Measurements from ENCODE around the gene NWD2.
"Not testable (repeated sequence)": the region's sequence is repeated elsewhere in the genome, so short reads cannot be mapped to it uniquely, and the experiment has no call there.

NWD2 gene

DNA sequence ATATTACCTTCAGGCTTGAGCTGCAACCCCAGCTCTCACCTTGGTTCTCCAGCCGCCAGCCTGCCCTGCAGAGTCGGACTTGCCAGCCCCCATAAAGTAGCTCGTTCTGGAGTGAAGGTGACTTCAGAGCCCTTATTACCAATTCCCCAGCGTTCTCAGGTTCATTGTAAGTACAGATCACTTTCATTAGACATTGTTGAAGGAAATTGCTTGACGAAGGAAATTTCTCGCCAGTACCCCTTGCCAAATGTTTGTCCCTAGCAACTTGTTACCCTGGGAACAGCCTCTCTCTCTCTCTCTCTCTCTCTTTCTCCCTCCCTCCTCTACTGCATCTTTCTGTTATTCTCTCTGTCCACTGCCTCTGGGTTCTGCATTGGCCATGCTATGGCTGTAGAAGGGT is 153.0 kb downstream of the NWD2 start:
- no peak for DNase-seq (ENCODE audit: low read depth)

DNA sequence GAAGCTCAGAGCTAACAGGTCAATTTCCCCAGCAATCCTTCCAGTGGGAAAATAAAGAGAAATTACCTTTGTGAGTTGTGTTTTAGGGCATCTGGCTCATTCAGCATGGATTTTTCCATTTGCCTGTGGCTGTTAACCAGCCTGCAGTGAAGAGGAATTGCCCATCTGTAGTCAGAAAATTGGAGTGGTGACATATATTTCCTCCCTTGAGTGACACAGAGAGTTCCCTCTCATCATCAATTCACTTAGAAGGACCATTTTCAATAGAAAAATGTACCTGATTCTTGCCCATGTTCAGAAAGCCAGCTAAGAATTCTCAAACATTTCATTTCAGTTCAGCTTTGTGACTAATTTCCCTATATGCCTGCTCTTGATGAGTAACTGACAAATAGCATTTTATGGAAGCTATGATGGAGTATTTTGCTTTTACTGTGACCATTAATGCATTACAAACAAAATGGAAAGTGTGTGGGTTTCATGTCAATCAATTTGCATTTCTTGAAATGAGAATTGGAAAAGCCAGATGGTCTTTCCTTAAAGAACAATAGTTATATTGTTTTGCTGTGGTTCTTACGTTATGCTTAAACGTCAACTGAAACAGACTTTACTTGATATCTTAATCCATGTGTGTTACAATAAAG is 155.8 kb downstream of the NWD2 start:
- DNase-seq (ENCODE audit: low read depth), result no peak

DNA sequence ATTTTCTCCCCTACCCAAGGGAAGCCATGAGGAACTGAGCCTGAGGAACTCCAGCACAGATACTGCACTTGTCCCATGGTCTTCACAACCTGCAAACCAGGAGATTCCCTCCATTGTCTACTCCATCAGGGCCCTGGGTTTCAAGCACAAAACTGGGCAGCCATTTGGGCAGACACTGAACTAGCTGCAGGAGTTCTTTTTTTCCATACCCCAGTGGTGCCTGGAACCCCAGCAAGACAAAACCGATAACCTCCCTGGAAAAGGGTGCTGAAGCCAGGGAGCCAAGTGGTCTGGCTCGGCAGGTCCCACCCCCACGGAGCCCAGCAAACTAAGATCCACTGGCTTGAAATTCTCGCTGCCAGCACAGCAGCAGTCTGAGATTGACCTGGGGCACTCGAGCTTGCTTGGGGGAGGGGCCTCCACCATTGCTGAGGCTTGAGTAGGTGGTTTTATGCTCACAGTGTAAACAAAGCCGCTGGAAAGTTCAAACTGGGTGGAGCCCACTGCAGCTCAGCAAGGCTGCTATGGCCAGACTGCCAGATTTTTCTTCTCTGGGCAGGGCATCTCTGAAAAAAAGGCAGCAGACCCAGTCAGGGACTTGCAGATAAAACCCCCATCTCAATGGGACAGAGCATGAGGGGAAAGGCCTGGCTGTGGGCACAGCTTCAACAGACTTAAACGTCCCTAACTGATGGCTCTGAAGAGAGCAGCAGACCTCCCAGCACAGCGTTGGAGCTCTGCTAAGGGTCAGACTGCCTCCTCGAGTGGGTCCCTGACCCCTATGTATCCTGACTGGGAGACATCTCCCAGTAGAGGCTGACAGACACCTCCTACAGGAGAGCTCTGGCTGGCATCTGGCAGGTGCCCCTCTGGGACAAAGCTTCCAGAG is 163.6 kb downstream of the NWD2 start:
- not testable (repeated sequence) for DNase-seq (ENCODE audit: low read depth)

DNA sequence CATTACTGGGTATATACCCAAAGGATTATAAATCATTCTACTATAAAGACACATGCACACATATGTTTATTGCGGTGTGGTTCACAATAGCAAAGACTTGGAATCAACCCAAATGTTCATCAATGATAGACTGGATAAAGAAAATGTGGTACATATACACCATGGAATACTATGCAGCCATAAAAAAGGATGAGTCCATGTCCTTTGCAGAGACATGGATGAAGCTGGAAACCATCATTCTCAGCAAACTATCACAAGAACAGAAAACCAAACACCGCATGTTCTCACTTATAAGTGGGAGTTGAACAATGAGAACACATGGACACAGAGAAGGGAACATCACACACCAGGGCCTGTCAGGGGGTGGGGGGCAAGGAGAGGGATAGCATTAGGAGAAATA is 169.1 kb downstream of the NWD2 start:
- DNase-seq (ENCODE audit: low read depth), result not testable (repeated sequence)

GRCh38 chr4:37415845-37416369 is 171.4 kb downstream of the NWD2 start:
- DNase-seq (ENCODE audit: low read depth), result no peak

DNA sequence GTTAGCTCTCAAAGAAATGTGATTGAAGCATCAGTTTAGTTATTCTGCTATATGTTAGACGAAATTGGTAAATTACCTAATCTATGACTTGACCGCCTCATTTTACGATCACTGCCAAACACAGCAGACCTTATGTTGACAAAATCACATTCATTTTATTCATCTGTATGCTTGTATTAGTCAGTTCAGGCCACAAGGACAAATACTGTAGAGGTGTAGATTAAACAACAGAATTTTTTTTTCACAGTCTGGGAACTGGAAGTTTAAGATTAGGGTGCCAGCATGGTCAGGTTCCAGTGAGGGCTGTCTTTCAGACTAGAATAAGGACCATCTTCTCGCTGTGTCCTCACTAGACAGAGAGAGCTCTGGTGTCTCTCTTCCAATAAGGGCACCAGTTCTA is 177.1 kb downstream of the NWD2 start:
- DNase-seq (ENCODE audit: low read depth), result no peak

DNA sequence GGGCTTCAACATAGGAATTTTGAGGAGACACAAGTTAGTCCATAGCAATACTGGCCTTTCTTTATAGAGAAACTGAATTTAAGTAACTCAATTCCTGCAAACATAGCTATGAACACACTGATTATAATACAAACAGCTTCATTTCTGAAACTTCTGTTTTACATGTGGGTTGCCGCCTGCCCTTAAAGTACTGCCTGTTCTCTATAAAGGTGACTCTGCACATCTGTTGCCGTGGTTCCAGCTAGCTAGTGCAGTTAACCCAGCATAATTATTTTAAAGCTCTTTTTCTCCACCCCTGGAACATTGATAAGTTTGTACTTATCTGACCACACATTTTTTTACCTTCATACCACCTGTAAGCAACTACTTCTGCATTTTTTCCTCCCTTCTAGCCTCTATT is 177.6 kb downstream of the NWD2 start:
- no peak for DNase-seq (ENCODE audit: low read depth)

GRCh38 chr4:37422638-37423037 is 178.1 kb downstream of the NWD2 start:
- no peak for DNase-seq (ENCODE audit: low read depth)

- DNase-seq (ENCODE audit: low read depth), result no peak
These were observed 178.8 kb downstream of the NWD2 start for GRCh38 chr4:37423310-37423709.

DNA sequence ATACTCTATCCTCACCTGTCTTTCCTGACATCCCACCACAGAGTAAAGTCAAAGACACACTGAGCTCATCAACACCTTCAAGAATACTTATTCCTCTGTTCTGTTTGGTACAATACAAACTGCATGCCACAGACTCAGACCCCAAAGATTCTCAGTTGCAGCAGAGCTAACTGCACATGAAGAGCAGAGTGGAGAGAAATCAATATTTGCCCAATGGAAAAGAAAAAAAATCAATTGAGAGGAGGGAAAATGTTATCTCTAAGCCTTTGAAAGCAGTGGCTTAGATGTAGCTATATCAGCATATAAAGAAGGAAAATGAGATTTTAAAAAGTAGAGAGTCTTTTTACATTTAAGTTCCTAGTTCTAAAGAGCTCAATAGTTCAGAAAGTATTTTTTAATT is 180.2 kb downstream of the NWD2 start:
- no peak for DNase-seq (ENCODE audit: low read depth)

DNA sequence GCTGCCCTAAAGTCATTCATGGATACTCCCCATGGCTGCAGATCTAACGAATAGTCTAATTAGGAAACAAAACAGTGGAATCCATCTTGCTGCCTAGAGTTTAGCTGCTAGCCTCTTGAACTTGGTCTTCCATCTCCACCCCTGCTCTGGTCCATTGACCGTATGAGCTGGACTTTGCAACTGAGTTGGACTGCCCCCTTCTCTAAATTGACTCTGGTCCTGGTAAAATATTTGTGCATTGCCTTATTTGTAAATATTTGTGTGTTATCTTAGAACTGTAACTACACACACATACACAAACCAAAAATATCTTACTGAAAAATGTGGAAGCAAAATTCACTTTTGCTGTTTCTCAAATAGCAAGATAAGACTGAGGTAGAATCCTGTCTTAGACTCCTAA is 181.3 kb downstream of the NWD2 start:
- no peak for DNase-seq (ENCODE audit: low read depth)

DNA sequence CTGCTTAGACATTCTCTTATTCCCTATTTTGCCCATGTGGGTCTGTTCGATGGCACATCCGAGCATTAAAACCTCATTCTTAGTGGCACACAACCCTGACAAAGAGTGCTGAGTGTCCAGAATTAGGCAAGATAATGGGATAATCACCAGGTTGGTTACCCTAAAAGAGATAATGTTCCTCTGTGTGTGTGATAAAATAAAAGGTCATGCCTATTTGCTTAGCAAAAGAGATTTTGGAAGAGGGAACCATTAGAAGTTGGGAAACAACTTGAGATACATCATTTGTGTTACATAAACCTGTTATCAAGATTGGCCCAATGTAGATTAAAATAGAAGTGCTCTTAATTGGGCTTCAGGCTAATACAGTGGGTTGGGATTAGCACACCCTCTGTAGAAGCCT is 182.7 kb downstream of the NWD2 start:
- DNase-seq (ENCODE audit: low read depth), result no peak

GRCh38 chr4:37429906-37430305 is 185.4 kb downstream of the NWD2 start:
- no peak for DNase-seq (ENCODE audit: low read depth)

DNA sequence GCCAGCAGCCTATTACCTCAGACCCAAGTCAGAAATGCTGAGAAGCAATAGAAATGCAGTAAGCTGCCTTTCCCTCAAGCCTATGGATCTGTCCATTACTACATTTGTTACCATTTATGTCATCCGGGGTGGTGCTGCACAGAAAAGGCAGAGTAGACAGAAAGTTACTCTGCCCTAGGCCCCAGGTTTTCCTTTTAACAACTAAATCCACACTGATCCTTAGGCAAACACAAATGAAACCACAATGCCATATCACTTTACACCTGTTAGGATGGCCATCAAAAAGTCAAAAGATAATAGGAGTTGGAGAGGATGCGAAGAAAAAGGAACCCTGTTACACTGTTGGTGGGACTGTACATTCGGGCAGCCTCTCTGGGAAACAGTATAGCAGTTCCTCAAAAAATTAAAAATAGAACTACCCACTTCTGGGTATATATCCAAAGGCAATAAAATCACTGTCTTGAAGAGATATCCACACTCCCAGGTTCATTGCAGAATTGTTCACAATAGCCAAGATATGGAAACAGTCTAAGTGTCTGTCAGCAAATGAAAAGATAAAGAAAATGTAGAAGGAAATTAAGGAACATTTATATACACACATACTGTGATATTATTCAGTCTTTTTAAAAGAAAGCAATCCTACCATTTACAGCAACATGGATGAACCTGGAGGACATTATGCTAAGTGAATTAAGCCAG is 186.3 kb downstream of the NWD2 start:
- no peak for DNase-seq (ENCODE audit: low read depth)

GRCh38 chr4:37431417-37431743 is 186.8 kb downstream of the NWD2 start:
- DNase-seq (ENCODE audit: low read depth), result no peak

- no peak for DNase-seq (ENCODE audit: low read depth)
These were observed 189.9 kb downstream of the NWD2 start for GRCh38 chr4:37434469-37434868.

GRCh38 chr4:37436546-37436945 is 192.0 kb downstream of the NWD2 start:
- no peak for DNase-seq (ENCODE audit: low read depth)

- no peak for DNase-seq (ENCODE audit: low read depth)
These were observed 192.6 kb downstream of the NWD2 start for GRCh38 chr4:37437163-37437562.

GRCh38 chr4:37438564-37439279 is 194.2 kb downstream of the NWD2 start:
- DNase-seq (ENCODE audit: low read depth), result no peak

DNA sequence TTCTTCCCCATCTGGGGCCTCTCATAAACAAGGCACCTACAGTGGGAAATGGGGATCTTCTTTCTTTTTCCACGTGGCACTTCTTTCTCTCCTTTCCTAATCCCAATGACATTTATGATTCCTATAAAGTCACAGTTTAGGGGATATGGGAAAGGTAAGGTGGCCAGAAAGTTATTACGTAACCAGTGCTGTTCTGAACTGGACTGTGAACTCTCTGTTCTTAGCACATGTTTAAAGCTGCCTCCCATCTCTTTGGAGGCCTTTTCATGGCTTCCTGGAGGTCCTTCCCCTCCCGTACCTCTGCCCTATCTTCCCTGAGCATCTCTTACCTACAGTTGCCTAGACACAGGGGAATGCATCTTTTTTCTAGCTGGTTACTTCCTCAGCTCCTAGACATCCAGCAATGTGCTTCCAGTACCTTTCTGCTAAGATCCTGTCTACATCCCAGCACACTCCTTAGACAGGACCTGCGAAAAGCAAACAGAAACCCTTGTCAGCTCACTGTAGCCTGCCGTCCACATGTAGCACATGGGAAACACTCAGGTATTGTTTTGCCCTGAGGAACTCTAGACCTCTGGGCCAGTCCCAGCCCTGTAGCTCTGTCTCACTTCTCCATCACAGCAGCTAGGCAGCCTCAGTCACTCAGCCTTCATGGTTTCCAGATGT is 195.4 kb downstream of the NWD2 start:
- no peak for DNase-seq (ENCODE audit: low read depth)

GRCh38 chr4:37440501-37440900 is 196.0 kb downstream of the NWD2 start:
- DNase-seq (ENCODE audit: low read depth), result no peak

Data from T follicular helper cell (primary cell).